HEK293 (cell line): ENCODE data around the gene PCSK5.

ENCODE experiments used
- HOXA7 ChIP-seq: sonication (generic); formaldehyde crosslinking; IDR thresholded peaks from 2 replicates; pipeline ENCODE4 v1.8.1; 2022; ENCODE audit warnings: missing genetic modification reagents, borderline replicate concordance
- ZBTB20 ChIP-seq: fragments of 450-650 bp; formaldehyde crosslinking; IDR thresholded peaks from 2 replicates; pipeline ENCODE4 v1.5.1; 2016; ENCODE audit warnings: missing biosample characterization, missing genetic modification characterization
- ZBTB7A ChIP-seq: fragments of 450-650 bp; formaldehyde crosslinking; IDR thresholded peaks from 2 replicates; pipeline ENCODE4 v1.5.1; 2016; ENCODE audit warnings: low read depth, missing biosample characterization, missing genetic modification characterization
- ZFP37 ChIP-seq: fragments of 450-650 bp; formaldehyde crosslinking; IDR thresholded peaks from 2 replicates; pipeline ENCODE4 v1.5.1; 2016; ENCODE audit warnings: missing biosample characterization, missing genetic modification characterization
- ZNF138 ChIP-seq: fragments of 450-650 bp; formaldehyde crosslinking; IDR thresholded peaks from 2 replicates; pipeline ENCODE4 v1.5.1; 2016; ENCODE audit warnings: missing biosample characterization, missing genetic modification characterization, borderline replicate concordance
- ZNF175 ChIP-seq: fragments of 450-650 bp; formaldehyde crosslinking; IDR thresholded peaks from 2 replicates; pipeline ENCODE4 v1.5.1; 2016; ENCODE audit warnings: missing biosample characterization, missing genetic modification characterization
- ZNF274 ChIP-seq, 2 experiments: fragments of 200-500 bp in 1 of 2; fragments of 450-650 bp in 1 of 2; sonication (Bioruptor generic) in 1 of 2; formaldehyde crosslinking in 1 of 2; IDR thresholded peaks; 2 replicates each; pipeline versions ENCODE4 v1.5.1 to v1.6.1; 2014 to 2016; ENCODE audit warnings: borderline replicate concordance in 1 of 2, inconsistent platforms in 1 of 2, low read length in 1 of 2, missing biosample characterization in 1 of 2, missing genetic modification characterization in 1 of 2
- ZNF777 ChIP-seq: fragments of 450-650 bp; formaldehyde crosslinking; IDR thresholded peaks from 2 replicates; pipeline ENCODE4 v1.5.1; 2017; ENCODE audit warnings: missing biosample characterization, missing genetic modification characterization, borderline replicate concordance
- TF ChIP-seq, protein P1 (sequence below): fragments of 450-650 bp; formaldehyde crosslinking; IDR thresholded peaks from 2 replicates; pipeline ENCODE4 v1.5.1; 2016; ENCODE audit warnings: missing biosample characterization, missing genetic modification characterization
- TF ChIP-seq, protein P2 (sequence below): fragments of 450-650 bp; formaldehyde crosslinking; IDR thresholded peaks from 2 replicates; pipeline ENCODE4 v1.5.1; 2016; ENCODE audit warnings: missing biosample characterization, missing genetic modification characterization
- TF ChIP-seq, protein P3 (sequence below): fragments of 450-650 bp; formaldehyde crosslinking; IDR thresholded peaks from 2 replicates; pipeline ENCODE4 v1.5.1; 2016; ENCODE audit warnings: missing biosample characterization, missing genetic modification characterization
- TF ChIP-seq, protein P4 (sequence below): fragments of 450-650 bp; formaldehyde crosslinking; IDR thresholded peaks from 2 replicates; pipeline ENCODE4 v1.5.1; 2017; ENCODE audit warnings: missing biosample characterization, missing genetic modification characterization
- TF ChIP-seq, protein P5 (sequence below): fragments of 450-650 bp; formaldehyde crosslinking; IDR thresholded peaks from 2 replicates; pipeline ENCODE4 v1.5.1; 2016; ENCODE audit warnings: missing biosample characterization, missing genetic modification characterization

DNA sequence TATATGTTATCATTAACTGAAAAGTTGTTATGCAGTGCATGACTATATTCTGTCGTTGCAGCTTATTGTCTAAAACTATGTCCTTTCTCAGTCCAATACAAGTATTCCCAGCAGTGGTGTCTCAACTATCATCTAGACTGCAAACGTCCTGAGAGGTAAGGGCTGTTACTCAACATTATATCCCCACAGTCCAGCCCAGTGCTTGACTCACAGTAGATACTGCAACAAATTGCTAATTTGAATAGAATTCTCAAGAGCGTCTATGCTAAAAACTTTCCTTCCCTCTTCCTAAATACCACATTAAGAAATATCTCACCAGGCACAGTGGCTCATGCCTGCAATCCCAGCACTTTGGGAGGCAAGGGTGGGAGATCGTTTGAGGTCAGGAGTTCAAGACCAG is 37.7 kb upstream of the PCSK5 start:
- TF ChIP-seq, protein P1, sequence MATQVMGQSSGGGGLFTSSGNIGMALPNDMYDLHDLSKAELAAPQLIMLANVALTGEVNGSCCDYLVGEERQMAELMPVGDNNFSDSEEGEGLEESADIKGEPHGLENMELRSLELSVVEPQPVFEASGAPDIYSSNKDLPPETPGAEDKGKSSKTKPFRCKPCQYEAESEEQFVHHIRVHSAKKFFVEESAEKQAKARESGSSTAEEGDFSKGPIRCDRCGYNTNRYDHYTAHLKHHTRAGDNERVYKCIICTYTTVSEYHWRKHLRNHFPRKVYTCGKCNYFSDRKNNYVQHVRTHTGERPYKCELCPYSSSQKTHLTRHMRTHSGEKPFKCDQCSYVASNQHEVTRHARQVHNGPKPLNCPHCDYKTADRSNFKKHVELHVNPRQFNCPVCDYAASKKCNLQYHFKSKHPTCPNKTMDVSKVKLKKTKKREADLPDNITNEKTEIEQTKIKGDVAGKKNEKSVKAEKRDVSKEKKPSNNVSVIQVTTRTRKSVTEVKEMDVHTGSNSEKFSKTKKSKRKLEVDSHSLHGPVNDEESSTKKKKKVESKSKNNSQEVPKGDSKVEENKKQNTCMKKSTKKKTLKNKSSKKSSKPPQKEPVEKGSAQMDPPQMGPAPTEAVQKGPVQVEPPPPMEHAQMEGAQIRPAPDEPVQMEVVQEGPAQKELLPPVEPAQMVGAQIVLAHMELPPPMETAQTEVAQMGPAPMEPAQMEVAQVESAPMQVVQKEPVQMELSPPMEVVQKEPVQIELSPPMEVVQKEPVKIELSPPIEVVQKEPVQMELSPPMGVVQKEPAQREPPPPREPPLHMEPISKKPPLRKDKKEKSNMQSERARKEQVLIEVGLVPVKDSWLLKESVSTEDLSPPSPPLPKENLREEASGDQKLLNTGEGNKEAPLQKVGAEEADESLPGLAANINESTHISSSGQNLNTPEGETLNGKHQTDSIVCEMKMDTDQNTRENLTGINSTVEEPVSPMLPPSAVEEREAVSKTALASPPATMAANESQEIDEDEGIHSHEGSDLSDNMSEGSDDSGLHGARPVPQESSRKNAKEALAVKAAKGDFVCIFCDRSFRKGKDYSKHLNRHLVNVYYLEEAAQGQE (tag by site-specific recombination) = no peak
- TF ChIP-seq, protein P2, sequence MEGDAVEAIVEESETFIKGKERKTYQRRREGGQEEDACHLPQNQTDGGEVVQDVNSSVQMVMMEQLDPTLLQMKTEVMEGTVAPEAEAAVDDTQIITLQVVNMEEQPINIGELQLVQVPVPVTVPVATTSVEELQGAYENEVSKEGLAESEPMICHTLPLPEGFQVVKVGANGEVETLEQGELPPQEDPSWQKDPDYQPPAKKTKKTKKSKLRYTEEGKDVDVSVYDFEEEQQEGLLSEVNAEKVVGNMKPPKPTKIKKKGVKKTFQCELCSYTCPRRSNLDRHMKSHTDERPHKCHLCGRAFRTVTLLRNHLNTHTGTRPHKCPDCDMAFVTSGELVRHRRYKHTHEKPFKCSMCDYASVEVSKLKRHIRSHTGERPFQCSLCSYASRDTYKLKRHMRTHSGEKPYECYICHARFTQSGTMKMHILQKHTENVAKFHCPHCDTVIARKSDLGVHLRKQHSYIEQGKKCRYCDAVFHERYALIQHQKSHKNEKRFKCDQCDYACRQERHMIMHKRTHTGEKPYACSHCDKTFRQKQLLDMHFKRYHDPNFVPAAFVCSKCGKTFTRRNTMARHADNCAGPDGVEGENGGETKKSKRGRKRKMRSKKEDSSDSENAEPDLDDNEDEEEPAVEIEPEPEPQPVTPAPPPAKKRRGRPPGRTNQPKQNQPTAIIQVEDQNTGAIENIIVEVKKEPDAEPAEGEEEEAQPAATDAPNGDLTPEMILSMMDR (tag by site-specific recombination) = no peak
- TF ChIP-seq ZBTB7A (tag by site-specific recombination) (no peak), ZNF777 (tag by site-specific recombination) (no peak), HOXA7 (CRISPR knock-in tag) (no peak), ZNF175 (tag by site-specific recombination) (no peak), ZNF138 (tag by site-specific recombination) (no peak), ZNF274 (IDR thresholded peaks at IDR 0.05; ENCODE audit: low read length) (no peak), ZNF274 (tag by site-specific recombination; IDR thresholded peaks at IDR 0.05; ENCODE audit: borderline replicate concordance) (no peak), ZFP37 (tag by site-specific recombination) (no peak), ZBTB20 (tag by site-specific recombination) (no peak)
- TF ChIP-seq, protein P3, sequence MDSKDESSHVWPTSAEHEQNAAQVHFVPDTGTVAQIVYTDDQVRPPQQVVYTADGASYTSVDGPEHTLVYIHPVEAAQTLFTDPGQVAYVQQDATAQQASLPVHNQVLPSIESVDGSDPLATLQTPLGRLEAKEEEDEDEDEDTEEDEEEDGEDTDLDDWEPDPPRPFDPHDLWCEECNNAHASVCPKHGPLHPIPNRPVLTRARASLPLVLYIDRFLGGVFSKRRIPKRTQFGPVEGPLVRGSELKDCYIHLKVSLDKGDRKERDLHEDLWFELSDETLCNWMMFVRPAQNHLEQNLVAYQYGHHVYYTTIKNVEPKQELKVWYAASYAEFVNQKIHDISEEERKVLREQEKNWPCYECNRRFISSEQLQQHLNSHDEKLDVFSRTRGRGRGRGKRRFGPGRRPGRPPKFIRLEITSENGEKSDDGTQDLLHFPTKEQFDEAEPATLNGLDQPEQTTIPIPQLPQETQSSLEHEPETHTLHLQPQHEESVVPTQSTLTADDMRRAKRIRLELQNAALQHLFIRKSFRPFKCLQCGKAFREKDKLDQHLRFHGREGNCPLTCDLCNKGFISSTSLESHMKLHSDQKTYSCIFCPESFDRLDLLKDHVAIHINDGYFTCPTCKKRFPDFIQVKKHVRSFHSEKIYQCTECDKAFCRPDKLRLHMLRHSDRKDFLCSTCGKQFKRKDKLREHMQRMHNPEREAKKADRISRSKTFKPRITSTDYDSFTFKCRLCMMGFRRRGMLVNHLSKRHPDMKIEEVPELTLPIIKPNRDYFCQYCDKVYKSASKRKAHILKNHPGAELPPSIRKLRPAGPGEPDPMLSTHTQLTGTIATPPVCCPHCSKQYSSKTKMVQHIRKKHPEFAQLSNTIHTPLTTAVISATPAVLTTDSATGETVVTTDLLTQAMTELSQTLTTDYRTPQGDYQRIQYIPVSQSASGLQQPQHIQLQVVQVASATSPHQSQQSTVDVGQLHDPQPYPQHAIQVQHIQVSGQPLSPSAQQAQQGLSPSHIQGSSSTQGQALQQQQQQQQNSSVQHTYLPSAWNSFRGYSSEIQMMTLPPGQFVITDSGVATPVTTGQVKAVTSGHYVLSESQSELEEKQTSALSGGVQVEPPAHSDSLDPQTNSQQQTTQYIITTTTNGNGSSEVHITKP (tag by site-specific recombination) = no peak
- TF ChIP-seq, protein P4, sequence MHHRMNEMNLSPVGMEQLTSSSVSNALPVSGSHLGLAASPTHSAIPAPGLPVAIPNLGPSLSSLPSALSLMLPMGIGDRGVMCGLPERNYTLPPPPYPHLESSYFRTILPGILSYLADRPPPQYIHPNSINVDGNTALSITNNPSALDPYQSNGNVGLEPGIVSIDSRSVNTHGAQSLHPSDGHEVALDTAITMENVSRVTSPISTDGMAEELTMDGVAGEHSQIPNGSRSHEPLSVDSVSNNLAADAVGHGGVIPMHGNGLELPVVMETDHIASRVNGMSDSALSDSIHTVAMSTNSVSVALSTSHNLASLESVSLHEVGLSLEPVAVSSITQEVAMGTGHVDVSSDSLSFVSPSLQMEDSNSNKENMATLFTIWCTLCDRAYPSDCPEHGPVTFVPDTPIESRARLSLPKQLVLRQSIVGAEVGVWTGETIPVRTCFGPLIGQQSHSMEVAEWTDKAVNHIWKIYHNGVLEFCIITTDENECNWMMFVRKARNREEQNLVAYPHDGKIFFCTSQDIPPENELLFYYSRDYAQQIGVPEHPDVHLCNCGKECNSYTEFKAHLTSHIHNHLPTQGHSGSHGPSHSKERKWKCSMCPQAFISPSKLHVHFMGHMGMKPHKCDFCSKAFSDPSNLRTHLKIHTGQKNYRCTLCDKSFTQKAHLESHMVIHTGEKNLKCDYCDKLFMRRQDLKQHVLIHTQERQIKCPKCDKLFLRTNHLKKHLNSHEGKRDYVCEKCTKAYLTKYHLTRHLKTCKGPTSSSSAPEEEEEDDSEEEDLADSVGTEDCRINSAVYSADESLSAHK (tag by site-specific recombination) = no peak
- TF ChIP-seq, protein P5, sequence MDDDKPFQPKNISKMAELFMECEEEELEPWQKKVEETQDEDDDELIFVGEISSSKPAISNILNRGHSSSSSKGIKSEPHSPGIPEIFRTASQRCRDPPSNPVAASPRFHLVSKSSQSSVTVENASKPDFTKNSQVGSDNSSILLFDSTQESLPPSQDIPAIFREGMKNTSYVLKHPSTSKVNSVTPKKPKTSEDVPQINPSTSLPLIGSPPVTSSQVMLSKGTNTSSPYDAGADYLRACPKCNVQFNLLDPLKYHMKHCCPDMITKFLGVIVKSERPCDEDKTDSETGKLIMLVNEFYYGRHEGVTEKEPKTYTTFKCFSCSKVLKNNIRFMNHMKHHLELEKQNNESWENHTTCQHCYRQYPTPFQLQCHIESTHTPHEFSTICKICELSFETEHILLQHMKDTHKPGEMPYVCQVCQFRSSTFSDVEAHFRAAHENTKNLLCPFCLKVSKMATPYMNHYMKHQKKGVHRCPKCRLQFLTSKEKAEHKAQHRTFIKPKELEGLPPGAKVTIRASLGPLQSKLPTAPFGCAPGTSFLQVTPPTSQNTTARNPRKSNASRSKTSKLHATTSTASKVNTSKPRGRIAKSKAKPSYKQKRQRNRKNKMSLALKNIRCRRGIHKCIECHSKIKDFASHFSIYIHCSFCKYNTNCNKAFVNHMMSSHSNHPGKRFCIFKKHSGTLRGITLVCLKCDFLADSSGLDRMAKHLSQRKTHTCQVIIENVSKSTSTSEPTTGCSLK = no peak
